ENCODE data around the gene SHOX. TPM values are rescaled to one million over a fixed set of nuclear protein-coding genes. Genes with fewer than 3 reads are reported as not detected.
A peak's percentile ranks its signal among the peaks of the same experiment; 100 is the strongest.
"Not testable (repeated sequence)": the region's sequence is repeated elsewhere in the genome, so short reads cannot be mapped to it uniquely, and the experiment has no call there.

The SHOX gene
- total RNA-seq, result not detected

GRCh38 chrX:630612-631496, at the start of gene SHOX:
Gene SHOX (plus strand): TSS chrX:630791. CDS start chrX:630898, 107 bp downstream.
- DNase-seq, result peak; percentile 20

DNA sequence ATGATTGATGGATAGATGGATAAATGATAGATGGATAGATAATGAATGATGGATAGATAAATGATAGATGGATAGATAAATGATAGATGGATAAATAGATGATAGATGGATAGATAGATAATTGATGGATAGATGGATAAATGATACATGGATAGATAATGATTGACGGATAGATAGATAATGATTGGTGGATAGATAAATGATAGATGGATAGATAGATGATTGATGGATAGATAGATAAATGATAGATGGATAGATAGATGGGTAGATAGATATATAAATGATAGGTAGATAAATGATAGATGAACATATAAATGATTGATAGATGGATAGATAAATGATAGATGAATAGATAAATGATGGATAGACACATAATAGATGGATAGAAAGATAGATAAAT, 49.5 kb upstream of the SHOX start:
- no peak for DNase-seq

DNA sequence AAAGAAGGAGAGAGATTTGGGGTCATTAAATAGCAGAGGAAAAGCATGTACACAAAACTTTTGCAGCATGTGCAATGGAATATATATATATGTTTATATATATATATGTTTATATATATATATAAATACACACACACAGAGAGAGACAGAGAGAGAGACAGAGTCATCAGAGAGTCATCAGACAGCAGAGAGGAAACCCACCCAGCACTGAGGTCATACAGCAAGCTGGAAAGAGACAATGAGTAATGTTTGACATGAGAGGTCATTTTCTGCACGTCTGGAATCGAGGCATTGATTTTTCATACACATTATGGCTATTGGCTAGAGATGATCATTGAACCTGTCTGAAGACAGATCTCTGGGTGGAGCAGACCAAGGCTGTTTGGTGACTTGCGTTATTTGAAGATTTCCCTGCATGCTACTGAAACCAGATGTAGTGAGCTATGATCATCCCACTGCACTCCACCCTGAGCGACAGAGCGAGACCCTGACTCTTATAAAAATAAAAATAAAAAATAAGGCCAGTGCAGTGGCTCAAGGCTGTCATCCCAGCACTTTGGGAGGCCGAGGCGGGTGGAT, 48.8 kb upstream of the SHOX start:
- no peak for DNase-seq

DNA sequence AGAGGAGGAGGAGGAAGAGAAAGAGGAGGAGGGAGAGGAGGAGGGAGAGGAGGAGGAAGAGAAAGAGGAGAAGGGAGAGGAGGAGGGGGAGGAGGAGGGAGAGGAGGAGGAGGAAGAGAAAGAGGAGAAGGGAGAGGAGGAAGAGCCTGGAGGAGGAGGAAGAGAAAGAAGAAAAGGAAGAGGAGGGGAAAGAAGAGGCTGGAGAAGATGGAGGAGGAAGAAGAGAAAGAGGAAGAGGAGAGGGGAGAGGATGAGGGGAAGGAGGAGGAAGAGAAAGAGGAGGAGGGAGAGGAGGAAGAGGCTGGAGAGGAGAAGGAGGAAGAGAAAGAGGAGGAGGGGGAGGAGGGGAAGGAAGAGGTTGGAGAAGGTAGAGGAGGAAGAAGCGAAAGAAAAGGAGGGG, 46.0 kb upstream of the SHOX start:
- DNase-seq, result no peak

DNA sequence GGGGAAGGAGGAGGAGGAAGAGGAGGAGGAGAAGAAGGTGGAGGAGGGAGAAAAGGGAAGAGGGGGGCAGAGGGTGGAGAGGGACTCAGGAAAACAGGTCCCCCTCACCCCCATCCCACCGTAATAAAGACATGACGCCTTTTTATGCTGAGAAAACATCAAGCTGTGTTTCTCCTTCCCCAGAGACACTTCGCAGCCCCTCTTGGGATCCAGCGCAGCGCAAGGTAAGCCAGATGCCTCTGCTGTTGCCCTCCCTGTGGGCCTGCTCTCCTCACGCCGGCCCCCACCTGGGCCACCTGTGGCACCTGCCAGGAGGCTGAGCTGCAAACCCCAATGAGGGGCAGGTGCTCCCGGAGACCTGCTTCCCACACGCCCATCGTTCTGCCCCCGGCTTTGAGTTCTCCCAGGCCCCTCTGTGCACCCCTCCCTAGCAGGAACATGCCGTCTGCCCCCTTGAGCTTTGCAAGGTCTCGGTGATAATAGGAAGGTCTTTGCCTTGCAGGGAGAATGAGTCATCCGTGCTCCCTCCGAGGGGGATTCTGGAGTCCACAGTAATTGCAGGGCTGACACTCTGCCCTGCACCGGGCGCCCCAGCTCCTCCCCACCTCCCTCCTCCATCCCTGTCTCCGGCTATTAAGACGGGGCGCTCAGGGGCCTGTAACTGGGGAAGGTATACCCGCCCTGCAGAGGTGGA, 45.3 kb upstream of the SHOX start:
- no peak for DNase-seq

DNA sequence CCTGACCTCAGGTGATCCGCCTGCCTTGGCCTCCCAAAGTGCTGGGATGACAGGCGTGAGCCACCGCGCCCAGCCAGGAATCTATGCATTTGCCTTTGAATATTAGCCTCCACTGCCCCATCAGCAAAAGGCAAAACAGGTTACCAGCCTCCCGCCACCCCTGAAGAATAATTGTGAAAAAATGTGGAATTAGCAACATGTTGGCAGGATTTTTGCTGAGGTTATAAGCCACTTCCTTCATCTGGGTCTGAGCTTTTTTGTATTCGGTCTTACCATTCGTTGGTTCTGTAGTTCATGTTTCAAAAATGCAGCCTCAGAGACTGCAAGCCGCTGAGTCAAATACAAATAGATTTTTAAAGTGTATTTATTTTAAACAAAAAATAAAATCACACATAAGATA, 44.2 kb upstream of the SHOX start:
- DNase-seq, result no peak

DNA sequence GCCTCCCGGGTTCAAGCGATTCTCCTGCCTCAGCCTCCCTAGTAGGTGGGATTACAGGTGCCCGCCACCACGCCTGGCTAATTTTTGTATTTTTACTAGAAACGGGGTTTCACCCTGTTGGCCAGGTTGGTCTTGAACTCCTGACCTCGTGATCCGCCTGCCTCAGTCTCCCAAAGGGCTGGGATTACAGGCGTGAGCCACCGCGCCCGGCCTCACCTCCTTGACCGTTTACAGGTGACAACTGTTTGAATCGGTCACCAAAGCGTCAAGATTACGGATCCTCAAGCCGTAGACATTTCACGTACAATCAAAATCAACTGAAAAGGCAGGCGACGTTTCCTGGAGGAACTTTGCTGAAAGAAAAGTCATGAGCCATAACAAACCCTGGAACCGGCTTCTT, 41.3 kb upstream of the SHOX start:
- DNase-seq, result not testable (repeated sequence)

GRCh38 chrX:590693-591404, 39.7 kb upstream of the SHOX start:
- no peak for DNase-seq

DNA sequence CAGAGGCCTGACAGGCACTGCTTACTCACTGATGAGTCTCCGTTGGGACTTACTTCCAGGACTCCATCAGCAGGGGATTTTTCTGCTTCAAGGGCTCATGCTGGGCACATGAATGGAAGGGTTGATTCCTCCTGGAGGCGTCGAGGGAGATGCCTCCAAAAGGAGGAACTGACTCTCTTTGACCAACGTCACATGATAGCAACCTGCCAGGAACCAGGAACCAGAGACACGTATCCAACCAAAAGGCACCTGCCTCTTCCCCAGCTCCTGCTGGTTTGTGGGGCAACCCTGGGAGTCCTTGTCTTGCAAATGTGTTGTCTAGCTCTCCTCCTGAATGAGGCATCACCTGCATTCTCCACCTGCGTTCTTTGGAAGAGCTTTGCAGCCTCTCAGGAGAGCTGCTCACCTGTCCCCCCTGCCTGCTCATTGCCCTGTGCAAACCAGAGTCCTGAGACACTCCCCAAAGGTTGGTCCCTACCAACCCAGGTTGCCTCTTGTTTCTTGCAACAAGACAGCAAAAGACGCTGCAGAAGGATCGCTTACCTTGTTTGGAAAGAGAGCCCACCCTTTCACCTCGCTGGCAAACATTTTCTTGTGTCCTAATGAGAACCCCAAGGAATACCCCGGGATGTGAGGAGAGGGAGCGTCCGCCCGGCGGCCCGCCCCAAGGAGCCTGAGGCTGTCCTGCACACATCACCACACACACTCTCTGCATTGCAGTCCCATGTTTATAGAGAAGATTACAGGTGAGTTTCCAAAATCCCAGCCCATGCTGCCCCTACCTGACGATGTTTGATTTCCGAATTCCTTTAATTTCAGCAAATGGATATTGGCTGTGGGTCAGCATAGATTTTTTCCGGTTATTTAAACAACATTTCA, 30.5 kb upstream of the SHOX start:
- DNase-seq, result no peak

GRCh38 chrX:603029-603428, 27.6 kb upstream of the SHOX start:
- not testable (repeated sequence) for DNase-seq

- not testable (repeated sequence) for DNase-seq
Measured at GRCh38 chrX:604616-605015, 26.0 kb upstream of the SHOX start.

- not testable (repeated sequence) for DNase-seq
Measured at GRCh38 chrX:608088-608487, 22.5 kb upstream of the SHOX start.

DNA sequence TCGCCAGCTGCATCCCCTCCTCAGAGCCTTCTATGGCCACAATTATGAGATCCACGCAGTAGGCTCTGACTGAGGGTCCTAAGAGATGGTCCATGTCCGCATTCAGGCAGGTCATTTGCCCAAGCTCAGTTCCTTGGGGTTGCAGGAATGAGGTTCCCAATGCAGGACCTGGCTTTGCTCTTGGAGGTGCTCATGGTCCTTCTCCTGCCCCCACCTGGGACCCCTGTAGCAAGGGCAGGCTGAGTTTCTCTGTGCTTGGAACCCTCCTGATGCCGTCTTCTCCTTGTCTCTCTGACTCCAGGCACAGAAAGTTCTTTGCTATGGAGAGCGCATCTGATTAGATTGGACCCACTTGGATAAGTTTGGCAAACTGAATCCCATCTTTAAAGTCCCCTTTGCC, 16.5 kb upstream of the SHOX start:
- DNase-seq, result no peak

DNA sequence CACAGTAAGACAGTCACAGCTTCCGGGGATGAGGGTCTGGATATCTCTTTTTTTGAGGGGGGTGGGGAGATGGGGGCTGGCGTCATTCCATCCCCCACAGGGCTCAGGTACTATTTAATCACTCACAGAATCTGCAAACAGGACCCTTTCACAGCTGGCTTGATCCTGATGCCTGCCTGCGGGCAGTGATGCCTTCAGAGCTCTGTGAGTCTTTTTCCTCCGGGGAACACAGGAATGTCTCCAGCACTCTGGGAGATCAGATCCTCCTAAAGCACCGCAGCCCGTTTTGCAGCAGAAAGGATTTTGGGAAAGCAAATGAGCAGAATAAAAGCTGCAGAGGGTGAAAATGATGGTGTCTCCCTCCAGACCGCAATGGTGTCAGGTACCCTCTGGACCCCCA, 13.2 kb upstream of the SHOX start:
- DNase-seq, result no peak

DNA sequence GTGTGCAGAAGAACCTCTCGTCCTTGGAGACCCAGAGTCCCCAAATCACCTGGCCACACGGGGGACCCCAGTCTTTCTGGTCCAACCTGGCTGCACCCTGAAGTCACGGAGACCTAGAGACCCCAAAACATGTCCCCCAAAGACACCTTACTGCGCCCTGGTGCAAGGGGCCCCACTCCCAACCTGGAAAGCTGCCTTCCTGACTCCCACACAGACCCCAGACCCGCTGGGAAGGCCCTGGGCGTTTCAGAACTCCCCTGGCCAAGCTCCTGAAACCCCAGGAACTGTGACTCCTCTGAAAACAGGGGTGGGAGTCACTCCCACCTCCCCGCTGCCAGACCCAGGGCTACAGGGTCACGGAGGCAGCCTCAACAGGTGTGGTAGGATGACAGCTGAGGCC, 12.7 kb upstream of the SHOX start:
- no peak for DNase-seq

DNA sequence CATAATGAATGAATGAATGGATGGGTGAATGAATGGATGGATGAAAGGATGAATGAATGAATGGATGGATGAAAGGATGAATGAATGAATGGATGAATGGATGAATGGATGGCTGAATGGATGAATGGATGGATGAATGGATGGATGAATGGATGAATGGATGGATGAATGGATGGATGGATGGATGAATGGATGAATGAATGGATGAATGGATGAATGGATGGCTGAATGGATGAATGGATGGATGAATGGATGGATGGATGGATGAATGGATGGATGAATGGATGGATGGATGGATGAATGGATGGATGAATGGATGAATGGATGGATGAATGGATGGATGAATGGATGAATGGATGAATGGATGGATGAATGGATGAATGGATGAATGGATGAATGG, 12.3 kb upstream of the SHOX start:
- not testable (repeated sequence) for DNase-seq

GRCh38 chrX:618761-619450, 11.7 kb upstream of the SHOX start:
- DNase-seq, result no peak

- DNase-seq, result no peak
Measured at GRCh38 chrX:619451-619811, 11.2 kb upstream of the SHOX start.

DNA sequence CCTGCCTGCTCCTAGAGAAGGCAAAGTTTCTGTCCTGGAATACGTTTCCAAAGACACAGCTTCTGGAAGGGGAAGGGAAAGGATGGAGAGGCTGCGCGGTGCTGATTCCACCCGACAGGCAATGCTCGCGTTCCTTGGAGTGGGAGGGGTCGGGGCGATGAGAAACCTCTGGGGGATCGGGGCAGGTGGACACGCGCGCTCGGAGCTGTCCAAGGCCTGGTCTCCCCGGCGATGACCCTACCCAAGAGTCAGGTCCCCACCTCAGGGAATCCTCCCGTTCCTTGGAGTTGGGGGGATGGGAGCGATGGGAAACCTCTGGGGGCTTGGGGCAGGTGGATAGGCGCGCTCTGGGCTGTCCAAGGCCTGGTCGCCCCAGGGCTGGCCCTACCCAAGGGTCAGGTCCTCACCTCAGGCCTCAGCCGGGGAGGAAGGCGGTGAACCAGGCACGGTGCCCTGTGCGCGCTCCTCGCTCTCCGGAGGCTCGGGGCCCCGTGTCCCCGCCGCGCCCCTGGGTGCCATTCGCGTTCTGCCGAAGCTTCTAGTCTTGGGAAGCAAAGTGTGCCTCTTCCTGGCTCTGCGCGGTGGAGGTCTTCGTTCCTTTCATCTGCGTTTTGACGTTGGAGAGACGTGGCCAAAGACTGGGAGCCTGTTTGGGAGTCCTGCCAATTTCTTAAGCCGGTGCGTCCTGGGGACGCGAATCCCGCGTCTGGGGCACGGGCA, 10.6 kb upstream of the SHOX start:
- no peak for DNase-seq

Measured in skin of body (tissue), 2 donors.